SK-N-SH treated with all-trans-retinoic acid at 6 μM for 48 hours (cell line): ENCODE measurements around the gene PFKP.

Experiments
- ARNTL ChIP-seq: fragments of 450-650 bp; formaldehyde crosslinking; IDR thresholded peaks from 2 replicates; pipeline ENCODE4 v1.5.0; 2020; ENCODE audit warnings: low read depth, mild to moderate bottlenecking, moderate library complexity, borderline replicate concordance
- CSDC2 ChIP-seq: fragments of 250-450 bp; sonication (Bioruptor Pico); IDR thresholded peaks from 2 replicates; pipeline ENCODE4 v1.5.0; 2020; ENCODE audit warnings: mild to moderate bottlenecking, moderate library complexity
- ESRRG ChIP-seq: fragments of 250-450 bp; sonication (Bioruptor Pico); IDR thresholded peaks from 2 replicates; pipeline ENCODE4 v1.6.1; 2021; ENCODE audit warnings: mild to moderate bottlenecking
- SNAI2 ChIP-seq: fragments of 250-450 bp; sonication (Bioruptor Pico); IDR thresholded peaks from 2 replicates; pipeline ENCODE4 v1.5.0; 2020; ENCODE audit warnings: mild to moderate bottlenecking, moderate library complexity
- ZFP3 ChIP-seq: fragments of 250-450 bp; sonication (Bioruptor Pico); IDR thresholded peaks from 2 replicates; pipeline ENCODE4 v1.5.0; 2020; ENCODE audit warnings: mild to moderate bottlenecking, moderate library complexity
- ZFP30 ChIP-seq: fragments of 450-650 bp; formaldehyde crosslinking; IDR thresholded peaks from 2 replicates; pipeline ENCODE4 v1.5.0; 2022; ENCODE audit warnings: mild to moderate bottlenecking, moderate library complexity
- TF ChIP-seq, protein P1 (sequence below): fragments of 250-450 bp; sonication (Bioruptor Pico); IDR thresholded peaks from 2 replicates; pipeline ENCODE4 v1.5.1; 2020; ENCODE audit warnings: low read depth, mild to moderate bottlenecking, moderate library complexity
- TF ChIP-seq, protein P2 (sequence below): fragments of 250-450 bp; sonication (Bioruptor Pico); IDR thresholded peaks from 2 replicates; pipeline ENCODE4 v1.8.0; 2020; ENCODE audit warnings: mild to moderate bottlenecking, moderate library complexity, borderline replicate concordance

DNA sequence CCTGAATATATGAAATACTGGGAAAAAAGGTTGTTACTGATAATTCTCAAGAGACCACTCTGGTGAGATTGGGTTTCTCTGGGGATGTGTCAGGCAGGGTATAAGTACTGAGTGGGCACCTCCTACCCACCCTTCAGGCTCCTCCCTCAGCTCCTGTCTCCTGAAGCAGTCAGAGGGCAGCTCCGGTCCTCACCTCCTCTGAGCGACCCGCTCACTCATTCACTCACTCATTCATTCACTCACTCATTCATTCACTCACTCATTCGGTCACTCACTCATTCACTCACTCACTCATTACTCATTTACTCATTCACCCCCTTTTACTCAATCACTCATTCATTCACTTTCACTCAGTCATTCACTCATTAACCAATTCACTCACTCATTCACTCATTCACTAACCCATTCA lies 6.9 kb upstream of the PFKP start:
- TF ChIP-seq, protein P1, sequence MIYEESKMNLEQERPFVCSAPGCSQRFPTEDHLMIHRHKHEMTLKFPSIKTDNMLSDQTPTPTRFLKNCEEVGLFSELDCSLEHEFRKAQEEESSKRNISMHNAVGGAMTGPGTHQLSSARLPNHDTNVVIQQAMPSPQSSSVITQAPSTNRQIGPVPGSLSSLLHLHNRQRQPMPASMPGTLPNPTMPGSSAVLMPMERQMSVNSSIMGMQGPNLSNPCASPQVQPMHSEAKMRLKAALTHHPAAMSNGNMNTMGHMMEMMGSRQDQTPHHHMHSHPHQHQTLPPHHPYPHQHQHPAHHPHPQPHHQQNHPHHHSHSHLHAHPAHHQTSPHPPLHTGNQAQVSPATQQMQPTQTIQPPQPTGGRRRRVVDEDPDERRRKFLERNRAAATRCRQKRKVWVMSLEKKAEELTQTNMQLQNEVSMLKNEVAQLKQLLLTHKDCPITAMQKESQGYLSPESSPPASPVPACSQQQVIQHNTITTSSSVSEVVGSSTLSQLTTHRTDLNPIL (CRISPR knock-in tag) = no peak
- TF ChIP-seq, protein P2, sequence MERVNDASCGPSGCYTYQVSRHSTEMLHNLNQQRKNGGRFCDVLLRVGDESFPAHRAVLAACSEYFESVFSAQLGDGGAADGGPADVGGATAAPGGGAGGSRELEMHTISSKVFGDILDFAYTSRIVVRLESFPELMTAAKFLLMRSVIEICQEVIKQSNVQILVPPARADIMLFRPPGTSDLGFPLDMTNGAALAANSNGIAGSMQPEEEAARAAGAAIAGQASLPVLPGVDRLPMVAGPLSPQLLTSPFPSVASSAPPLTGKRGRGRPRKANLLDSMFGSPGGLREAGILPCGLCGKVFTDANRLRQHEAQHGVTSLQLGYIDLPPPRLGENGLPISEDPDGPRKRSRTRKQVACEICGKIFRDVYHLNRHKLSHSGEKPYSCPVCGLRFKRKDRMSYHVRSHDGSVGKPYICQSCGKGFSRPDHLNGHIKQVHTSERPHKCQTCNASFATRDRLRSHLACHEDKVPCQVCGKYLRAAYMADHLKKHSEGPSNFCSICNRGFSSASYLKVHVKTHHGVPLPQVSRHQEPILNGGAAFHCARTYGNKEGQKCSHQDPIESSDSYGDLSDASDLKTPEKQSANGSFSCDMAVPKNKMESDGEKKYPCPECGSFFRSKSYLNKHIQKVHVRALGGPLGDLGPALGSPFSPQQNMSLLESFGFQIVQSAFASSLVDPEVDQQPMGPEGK (CRISPR knock-in tag) = no peak
- TF ChIP-seq ZFP30 (CRISPR knock-in tag) (no peak), ARNTL (CRISPR knock-in tag) (no peak), ZFP3 (CRISPR knock-in tag) (no peak), SNAI2 (CRISPR knock-in tag) (no peak), ESRRG (no peak), CSDC2 (CRISPR knock-in tag) (no peak)
